GM21515 (cell line): Measurements from ENCODE around the gene APOE.
"Not testable (repeated sequence)": the region's sequence is repeated elsewhere in the genome, so short reads cannot be mapped to it uniquely, and the experiment has no call there.

Experiments used
- ATAC-seq: cut with Tn5 transposase; IDR thresholded peaks from one replicate; pipeline ENCODE4 v1.9.1; 2021; ENCODE audit not compliant: unreplicated experiment

The APOE gene

DNA sequence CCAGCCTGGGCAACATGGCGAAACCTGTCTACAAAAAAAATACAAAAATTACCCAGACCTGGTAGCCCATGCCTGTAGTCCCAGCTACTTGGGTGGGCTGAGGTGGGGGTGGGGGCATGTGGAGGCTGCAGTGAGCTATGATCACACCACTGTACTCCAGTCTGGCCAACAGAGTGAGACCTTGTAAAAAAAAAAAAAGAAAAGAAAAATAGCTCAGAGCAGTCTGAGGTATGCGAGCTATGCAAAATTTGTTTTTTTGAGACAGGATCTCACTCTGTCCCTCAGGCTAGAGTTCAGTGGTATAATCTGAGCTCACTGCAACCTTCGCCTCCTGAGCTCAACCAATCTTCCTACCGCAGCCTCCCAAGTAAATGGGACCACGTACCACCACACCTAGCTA is 21.7 kb upstream of the APOE start:
- ATAC-seq, result no peak

DNA sequence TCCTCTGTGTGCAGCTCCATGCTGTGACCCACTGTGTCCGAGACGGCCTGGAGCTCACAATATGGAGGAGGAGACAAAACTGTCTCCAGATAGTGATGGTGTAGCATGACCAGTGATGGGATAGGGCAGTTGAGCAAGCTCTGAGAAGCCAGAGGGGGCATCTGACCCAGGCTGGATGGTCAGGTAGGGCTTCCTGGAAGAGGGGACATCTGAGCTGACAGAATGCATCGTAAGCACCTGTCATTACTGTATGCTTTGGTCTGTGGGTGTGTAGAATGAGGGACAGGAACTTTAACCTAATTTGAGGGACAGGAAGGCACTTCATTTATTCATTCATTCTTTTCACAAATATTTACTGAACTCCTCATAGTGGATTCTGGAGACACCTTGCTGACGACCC is 21.0 kb upstream of the APOE start:
- ATAC-seq, result no peak

DNA sequence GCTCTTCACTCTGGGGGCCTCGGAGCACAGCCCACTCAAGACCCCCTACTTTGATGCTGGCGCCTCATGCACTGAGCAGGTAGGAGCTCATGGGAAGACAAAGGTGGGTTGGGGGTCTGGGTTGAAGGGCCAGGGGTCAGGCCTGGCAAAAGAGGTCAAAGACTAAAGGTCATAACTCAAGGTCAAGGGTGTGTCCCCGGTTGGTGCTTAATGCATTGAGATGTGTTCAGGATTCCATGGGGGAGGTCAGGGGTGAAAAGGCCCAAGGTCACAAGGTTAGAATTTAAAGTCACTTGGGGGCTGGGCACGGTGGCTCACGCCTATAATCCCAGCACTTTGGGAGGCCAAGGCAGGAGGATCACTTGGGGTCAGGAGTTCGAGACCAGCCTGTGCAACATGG is 19.5 kb upstream of the APOE start:
- no peak for ATAC-seq

DNA sequence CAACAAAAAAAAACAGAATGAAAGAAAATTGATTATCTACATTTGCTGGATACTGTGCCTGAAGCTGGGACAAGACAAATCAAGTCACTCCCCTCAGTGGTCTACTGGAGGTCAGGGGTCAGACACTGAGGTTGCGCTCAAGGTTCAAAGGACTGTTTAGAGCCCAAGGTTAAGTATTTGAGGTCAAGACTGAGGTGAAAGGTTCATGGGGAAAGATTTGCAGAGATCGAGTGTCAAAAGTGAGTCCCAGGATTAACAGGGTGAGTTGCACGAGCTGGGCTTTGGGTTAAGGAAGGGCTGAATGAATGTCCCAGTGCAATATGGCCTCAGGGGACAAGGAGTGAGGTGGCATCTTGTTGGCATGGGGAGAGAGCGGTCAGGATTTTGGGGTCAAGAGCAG is 17.9 kb upstream of the APOE start:
- no peak for ATAC-seq

DNA sequence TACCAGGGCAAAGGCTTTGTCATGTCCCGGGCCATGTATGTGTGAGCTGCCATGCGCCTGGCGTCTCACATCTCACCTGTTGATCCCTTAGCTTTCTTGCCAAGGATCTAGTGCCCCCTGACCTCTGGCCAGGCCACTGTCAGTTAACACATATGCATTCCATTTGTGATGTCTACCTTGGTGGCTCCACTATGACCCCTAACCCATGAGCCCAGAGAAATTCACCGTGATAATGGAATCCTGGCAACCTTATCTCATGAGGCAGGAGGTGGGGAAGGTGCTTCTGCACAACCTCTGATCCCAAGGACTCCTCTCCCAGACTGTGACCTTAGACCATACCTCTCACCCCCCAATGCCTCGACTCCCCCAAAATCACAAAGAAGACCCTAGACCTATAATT is 17.3 kb upstream of the APOE start:
- not testable (repeated sequence) for ATAC-seq

DNA sequence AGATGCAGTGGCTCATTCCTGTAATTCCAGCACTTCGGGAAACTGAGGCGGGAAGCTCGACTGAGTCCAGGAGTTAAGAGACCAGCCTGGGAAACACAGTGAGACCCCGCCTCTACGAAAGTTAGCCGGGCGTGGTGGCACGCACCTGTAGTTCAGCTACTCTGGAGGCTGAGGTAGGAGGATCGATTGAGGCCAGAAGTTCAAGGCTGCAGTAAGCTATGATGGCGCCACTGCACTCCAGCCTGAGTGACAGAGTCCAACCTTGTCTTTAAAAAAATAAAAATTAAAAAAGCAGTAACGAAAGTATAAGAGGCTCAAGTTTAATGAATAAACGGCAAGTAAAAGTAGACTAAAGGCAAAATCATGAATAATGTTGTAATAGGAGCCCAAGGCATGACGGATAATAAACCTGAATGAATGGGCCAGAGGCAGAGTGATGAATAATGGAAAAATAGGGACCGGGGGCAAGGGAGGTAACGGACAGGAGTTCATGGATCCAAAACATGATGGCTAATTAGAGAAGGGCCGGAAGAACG is 15.7 kb upstream of the APOE start:
- ATAC-seq, result no peak

- ATAC-seq, result peak; percentile 79
Measured at GRCh38 chr19:44890366-44891015, 15.1 kb upstream of the APOE start.

DNA sequence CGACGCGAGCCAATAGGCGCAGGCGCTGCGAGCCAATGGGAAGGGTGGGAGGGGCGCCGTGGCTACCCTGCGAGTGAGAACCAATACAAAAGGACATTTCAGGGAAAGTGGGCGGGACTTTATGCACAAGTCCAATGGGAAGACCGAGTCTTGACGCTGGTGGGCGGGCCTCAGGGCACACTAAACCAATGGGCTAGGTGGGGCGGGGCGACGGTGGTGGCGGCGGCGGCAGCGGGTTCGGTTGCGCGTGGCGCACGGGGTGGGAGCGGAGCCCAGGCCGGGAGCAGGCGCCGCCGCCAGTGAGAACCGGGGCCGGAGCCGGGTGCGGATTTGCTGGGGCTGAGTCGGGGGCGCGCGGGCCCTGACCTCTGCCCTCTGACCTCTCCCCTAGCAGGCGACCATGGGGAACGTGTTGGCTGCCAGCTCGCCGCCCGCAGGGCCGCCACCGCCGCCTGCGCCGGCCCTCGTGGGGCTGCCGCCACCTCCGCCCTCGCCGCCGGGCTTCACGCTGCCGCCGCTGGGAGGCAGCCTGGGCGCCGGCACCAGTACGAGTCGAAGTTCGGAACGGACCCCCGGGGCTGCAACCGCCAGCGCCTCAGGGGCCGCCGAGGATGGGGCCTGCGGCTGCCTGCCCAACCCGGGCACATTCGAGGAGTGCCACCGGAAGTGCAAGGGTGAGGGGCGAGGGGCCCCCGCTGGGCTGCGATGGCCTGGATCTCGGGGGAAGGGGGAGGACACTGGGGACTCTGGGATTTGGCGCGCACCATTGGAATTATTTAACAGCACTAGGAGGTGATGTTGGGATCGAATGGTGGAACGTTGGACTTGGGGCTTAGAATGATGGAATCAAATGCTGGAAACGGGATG is 14.3 kb upstream of the APOE start, which contains the start of gene TOMM40:
TOMM40 (plus strand) TSS at position 239 of the 867 bp plus-strand sequence; CDS start at position 401, 162 bp downstream.
- peak; percentile 64 for ATAC-seq

DNA sequence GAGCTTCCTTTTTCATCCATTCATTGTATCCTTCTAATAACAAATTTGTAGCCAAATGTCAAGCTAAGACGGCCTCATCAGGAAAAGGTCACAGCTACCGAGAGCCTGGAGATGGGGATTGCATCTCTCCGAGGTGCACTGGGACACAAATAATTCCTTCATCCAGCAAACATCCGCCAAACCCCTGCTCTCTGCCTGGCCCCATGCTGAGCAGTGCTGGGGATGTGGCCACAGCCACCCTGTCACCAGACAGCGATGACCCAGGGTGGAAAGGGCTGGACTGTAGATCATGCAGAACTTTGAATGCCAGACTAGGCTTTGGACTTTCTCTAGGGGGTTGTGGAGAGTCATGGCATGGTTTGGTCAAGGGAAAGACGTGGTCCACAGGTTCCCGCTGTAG is 12.7 kb upstream of the APOE start:
- no peak for ATAC-seq

GRCh38 chr19:44893332-44894051 is 12.1 kb upstream of the APOE start:
- no peak for ATAC-seq

GRCh38 chr19:44894052-44894400 is 11.6 kb upstream of the APOE start:
- ATAC-seq, result no peak

GRCh38 chr19:44894946-44895345 is 10.7 kb upstream of the APOE start:
- ATAC-seq, result no peak

DNA sequence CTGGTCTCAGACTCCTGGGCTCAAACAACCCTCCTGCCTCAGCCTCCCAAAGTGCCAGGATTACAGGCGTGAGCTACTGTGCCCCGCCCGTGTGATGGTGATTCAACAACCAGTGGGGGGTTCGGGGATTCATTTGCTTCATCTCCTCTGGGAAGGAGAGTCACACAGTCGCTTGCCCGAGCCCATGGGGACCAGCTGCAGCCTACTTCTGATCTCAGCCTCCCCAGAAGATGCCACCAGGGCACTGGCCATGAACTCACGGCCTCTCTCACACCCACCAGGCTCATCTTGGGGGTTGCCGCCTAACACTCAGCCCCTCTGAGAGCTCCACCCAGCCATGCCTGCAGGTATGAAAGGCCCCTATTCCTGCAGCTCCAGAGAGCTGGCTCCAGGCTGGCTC is 7.8 kb upstream of the APOE start:
- no peak for ATAC-seq

DNA sequence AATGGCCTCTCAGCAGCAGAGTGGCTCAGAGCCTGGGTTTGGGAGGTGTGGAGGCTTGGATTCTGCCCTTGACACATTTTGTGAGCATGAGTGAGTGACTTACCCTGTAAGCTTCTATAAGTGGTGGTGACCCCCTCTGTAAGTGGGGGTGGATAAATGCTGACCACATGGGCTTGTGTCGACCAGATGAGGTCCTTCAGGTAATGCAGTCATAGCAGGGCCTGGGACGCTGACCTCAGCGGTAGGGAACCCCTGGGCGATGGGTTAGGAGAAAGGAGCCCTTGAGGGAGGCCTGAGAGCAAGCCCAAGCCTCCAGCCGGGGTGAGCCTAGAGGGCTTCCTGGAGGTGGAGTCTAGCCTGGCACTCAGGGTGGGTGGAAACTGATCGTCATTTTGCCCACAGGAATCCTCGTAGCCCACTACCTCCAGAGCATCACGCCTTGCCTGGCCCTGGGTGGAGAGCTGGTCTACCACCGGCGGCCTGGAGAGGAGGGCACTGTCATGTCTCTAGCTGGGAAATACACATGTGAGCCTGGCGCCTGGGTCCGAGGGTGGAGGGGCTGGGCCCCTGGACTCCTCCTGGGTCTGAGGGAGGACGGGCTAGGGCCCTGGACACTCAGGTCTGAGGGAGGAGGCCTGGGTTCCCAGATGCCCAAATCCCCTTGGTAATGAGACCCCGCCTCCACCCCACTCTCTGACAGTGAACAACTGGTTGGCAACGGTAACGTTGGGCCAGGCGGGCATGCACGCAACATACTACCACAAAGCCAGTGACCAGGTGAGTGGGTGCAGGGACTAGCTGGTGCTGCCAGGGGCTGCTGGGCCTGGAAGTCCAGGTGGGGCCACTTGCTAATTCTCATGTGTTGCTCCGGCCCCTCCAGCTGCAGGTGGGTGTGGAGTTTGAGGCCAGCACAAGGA is 5.0 kb upstream of the APOE start:
- no peak for ATAC-seq

DNA sequence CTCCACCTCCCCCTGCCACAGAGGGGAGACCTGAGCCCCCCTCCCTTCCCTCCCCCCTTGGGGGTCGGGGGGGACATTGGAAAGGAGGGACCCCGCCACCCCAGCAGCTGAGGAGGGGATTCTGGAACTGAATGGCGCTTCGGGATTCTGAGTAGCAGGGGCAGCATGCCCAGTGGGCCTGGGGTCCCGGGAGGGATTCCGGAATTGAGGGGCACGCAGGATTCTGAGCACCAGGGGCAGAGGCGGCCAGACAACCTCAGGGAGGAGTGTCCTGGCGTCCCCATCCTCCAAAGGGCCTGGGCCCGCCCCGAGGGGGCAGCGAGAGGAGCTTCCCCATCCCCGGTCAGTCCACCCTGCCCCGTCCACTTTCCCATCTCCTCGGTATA is 2.4 kb upstream of the APOE start:
- no peak for ATAC-seq

DNA sequence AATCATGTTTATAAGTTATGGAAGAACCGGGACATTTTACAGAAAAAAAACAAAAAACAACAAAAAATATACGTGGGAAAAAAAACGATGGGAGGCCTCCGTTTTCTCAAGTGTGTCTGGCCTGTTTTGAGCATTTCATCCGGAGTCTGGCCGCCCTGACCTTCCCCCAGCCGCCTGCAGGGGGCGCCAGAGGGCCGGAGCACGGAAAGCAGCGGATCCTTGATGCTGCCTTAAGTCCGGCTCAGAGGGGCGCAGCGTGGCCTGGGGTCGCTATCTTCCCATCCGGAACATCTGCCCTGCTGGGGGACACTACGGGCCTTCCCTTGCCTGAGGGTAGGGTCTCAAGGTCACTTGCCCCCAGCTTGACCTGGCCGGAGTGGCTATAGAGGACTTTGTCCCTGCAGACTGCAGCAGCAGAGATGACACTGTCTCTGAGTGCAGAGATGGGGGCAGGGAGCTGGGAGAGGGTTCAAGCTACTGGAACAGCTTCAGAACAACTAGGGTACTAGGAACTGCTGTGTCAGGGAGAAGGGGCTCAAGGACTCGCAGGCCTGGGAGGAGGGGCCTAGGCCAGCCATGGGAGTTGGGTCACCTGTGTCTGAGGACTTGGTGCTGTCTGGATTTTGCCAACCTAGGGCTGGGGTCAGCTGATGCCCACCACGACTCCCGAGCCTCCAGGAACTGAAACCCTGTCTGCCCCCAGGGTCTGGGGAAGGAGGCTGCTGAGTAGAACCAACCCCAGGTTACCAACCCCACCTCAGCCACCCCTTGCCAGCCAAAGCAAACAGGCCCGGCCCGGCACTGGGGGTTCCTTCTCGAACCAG is 1.8 kb upstream of the APOE start:
- ATAC-seq, result no peak

DNA sequence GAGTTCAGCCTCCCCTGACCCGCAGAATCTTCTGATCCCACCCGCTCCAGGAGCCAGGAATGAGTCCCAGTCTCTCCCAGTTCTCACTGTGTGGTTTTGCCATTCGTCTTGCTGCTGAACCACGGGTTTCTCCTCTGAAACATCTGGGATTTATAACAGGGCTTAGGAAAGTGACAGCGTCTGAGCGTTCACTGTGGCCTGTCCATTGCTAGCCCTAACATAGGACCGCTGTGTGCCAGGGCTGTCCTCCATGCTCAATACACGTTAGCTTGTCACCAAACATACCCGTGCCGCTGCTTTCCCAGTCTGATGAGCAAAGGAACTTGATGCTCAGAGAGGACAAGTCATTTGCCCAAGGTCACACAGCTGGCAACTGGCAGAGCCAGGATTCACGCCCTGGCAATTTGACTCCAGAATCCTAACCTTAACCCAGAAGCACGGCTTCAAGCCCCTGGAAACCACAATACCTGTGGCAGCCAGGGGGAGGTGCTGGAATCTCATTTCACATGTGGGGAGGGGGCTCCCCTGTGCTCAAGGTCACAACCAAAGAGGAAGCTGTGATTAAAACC is 1.1 kb upstream of the APOE start:
- no peak for ATAC-seq

GRCh38 chr19:44907613-44908012 is 2.0 kb downstream of the APOE start:
- no peak for ATAC-seq

GRCh38 chr19:44908074-44908835 is 2.7 kb downstream of the APOE start:
- no peak for ATAC-seq
